ENCODE data around the gene RBPJ.
"Not testable (repeated sequence)": the region's sequence is repeated elsewhere in the genome, so short reads cannot be mapped to it uniquely, and the experiment has no call there.

Gene RBPJ

GRCh38 chr4:26377328-26378311 lies 56.8 kb downstream of the RBPJ start:
- DNase-seq, result peak in 1 of 3 experiments; percentile 49

DNA sequence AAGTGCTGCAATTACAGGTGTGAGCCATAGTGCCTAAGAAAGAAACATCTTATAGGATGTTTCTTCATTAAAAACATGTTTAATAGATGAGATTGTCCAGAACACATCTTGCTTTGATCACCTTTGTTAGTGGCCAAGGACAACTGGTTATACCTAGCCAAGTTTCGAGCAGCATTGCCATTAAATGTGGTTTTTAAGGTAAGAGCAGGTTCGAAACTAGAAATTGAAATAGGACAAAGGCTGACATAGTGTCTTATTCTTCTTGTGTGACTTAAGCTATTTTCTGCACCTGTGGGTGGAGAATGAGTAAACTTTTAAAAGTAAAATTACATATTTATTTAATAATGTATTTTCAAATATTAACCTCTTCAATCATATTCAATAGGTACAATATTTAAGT lies 59.0 kb downstream of the RBPJ start:
- no peak for DNase-seq

GRCh38 chr4:26380740-26381139 lies 59.9 kb downstream of the RBPJ start:
- no peak for DNase-seq

DNA sequence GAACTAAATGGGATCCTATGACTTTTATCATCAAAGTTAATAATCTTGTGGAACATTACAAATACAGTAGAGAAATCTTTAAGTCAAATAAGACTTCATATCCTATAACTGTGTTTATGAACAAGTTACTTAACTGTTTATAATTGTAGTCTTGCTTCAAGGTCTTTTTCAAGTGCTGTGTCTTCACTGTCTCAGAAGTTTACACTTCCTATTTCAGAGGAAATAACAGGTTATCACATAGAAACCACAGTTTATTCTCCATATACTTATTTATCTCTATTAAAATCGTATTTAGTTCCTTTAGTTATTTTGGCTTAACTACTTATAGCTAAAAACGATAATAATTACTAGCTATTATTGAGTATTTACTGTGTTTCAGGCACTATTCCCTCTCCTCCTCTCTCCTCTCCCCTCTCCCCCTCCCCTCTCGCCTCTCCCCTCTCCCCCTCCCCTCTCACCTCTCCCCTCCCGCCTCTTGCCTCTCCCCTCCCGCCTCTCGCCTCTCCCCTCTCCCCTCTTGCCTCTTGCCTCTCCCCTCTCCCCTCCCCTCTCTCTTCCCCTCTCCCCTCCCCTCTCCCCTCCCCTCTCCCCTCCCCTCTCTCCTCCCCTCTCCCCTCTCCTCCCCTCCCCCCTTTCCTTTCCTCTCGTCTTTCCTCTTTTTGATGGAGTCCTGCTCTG lies 63.7 kb downstream of the RBPJ start:
- no peak for DNase-seq

- DNase-seq, result no peak
Measured at GRCh38 chr4:26385690-26386089, 64.9 kb downstream of the RBPJ start.

GRCh38 chr4:26386386-26386785 lies 65.6 kb downstream of the RBPJ start:
- DNase-seq, result no peak

DNA sequence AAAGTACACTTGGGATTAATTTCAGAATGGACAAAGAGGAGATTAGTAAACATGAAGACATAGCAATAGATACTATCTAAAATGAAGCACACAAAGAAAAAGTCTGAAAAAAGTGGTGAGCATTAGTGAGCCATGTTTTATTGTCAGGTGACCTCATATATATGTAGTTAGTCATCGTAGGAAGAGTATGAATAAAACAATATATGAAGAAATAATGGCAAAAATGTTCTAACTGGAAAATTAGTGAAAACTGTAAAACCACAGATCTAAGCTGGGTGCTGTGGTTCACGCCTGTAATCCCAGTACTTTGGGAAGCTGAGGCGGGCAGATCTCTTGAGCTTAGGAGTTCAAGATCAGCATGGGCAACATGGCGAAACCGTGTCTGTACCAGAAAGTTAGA lies 67.9 kb downstream of the RBPJ start:
- no peak for DNase-seq

DNA sequence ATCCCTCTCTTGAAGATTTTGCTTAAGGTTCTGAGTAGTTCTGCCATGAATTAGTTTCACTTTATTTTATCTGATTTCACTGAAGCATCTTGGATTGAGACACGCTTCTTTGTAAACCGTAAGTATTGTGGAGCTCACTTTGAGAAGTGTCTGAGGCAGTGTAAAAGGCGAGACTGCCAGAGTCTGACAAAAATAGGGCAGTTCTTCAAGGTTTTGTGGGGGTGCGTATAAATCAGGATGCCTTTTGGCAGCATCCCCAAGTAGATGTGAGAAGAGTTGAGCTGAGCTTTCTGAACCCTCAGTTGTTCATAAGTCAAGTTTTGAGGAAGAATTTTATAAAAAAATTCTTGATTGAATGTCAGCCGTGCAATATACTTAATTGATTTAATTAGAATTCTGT lies 76.3 kb downstream of the RBPJ start:
- DNase-seq, result no peak

- peak in 1 of 3 experiments; percentile 36 for DNase-seq
Measured at GRCh38 chr4:26400132-26400531, 79.3 kb downstream of the RBPJ start.

GRCh38 chr4:26402017-26402416 lies 81.2 kb downstream of the RBPJ start:
- not testable (repeated sequence) for DNase-seq

- no peak for DNase-seq
Measured at GRCh38 chr4:26402458-26402857, 81.6 kb downstream of the RBPJ start.

GRCh38 chr4:26404743-26405206 lies 84.0 kb downstream of the RBPJ start:
- no peak for DNase-seq

DNA sequence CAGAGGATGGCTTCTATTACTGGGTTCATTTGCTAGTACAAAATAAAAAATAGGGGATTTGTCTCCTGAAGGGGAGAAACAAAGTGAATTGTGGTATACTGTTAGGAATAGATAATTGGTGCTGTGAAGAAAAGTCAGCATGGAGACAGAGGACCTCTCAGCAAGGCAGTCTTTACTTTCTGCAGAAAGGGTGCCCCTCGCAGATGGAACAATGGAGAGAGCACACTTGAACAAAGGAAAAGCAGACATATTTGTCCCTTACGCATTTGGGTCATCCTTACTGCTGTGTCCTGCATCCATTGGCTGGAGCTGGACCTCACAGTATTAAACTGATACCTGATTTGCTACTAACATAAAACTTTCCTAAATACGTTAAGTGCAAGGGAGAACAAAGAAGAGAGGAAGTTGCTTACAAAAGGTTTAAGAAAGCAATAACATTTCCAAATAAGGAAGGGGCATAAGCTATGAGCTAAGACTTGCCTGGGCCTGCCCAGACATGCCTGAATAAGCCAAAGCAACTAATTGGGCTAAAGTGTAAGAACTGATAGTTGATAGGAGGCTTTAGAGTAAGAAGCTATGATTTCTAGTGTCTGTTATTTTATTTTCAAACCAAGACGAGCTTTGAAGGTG lies 85.6 kb downstream of the RBPJ start:
- DNase-seq, result peak in 1 of 3 experiments; percentile 11

DNA sequence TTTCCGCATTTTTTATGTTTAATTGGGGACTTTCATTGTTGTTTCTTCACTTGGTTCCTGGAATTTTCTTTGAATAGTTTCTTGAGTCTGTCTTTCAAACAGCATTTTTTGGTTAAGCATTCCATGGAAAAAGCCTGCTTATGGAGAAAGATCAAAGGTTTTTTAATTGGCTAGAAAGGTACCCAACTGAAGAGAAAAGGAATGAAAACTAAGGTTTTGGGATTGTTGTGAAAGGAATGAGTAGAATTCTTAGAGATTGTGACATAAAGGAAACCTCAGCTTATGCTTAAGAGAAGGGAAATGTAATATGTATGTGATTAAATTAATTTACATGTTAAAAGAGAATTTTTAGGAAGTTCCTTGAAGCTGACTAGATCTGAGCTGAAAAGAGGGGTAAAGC lies 86.7 kb downstream of the RBPJ start:
- DNase-seq, result no peak

- DNase-seq, result peak; percentile 33 to 78 (median 77)
Measured at GRCh38 chr4:26410385-26411293, 89.8 kb downstream of the RBPJ start.

DNA sequence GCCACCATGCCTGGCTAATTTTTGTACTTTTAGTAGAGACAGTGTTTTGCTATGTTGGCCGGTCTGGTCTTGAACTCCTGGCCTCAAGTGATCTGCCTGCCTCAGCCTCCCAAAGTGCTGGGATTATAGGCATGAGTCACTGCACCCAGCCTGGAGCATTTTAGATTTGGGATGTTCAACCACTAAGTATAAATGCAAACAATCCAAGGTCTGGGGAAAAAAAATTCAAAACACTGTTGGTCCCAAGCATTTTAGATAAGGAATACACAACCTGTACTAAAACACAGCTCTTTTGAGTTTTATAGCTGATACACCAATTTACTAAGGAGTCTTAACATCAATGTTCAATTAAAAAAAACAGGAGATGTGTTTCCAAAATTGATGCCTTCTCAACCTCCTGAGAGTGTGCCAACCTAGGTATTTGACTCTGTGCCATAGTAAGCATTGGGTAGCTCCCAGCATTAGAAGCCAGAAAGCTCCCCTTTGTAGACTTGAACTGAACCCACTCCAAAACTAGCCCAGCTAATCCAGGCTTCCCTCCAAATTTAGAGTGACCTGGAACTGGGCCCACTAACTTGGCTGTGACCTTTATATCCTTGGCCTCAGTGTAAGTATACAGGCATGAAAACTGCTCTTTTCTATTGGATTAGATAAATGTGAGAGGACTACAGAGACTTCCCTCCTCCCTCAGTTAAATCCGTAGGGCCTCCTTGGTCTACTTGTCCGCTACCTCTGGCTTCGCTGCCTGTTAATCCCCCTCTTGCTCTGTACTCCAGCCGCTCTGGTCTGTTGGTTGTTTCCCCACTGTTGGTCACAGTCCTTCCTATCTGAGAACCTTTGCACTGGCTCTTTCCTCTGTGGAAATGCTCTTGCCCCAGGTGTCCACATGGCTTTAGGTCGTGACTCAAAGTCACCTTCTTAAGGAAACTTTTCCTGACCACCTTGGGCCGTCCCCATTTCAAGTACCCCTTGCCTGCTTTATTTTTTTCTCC lies 91.9 kb downstream of the RBPJ start:
- no peak for DNase-seq

DNA sequence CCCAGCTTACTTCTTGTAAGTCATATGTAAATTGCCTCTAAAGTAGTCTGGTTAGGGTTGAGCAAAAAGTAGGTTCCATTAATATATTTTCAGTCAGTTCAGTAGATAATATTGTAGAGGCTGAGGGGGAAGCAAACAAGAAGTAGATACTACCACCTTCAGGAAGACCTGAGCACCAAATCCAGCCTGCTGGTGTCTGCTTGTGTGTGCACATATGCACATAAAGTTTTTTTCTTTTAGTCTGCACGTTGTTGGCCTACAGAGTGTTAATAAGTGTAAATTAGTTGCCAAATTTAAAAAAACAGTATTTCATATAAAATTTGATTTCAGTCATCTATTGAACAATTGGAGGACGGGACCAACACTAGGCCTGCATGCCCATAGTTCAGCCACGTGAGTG lies 92.8 kb downstream of the RBPJ start:
- DNase-seq, result no peak

- no peak for DNase-seq
Measured at GRCh38 chr4:26418107-26418506, 97.3 kb downstream of the RBPJ start.

DNA sequence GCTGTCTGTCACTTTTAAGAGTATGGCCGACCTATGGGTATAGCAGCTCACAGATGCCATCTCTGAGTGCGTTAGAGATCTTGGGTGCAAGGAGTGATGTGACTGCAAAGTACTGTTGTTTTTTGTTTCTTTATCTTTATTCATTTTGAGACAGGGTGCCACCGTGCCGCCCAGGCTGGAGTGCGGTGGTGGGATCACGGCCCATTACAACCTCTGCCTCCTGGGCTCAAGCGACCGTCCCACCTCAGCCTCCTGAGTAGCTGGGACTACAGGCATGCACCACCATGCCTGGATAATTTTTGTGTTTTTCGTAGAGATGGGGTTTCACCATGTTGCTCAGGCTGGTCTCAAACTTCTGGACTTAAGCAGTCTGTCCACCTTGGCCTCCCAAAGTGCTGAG lies 98.0 kb downstream of the RBPJ start:
- no peak for DNase-seq

DNA sequence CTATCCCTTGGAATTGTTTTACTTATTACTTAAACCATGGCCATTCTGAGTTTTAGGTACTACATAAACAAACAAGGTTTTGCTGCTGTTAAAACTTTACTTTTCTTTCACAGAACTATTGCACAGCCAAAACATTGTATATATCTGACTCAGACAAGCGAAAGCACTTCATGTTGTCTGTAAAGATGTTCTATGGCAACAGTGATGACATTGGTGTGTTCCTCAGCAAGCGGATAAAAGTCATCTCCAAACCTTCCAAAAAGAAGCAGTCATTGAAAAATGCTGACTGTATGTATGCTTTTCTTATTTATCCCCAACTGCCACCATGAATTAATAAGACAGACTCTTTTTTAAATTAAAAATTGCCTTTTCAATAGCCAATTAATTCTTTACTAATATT lies 99.6 kb downstream of the RBPJ start:
- DNase-seq, result no peak

GRCh38 chr4:26420913-26421312 lies 100.1 kb downstream of the RBPJ start:
- no peak for DNase-seq
